K562 (cell line): ENCODE results near the gene DOK7. TPM values are rescaled to one million over a fixed set of nuclear protein-coding genes. Genes with fewer than 3 reads are reported as not detected.

Experiments used
- ATF6 ChIP-seq: sonication (generic); formaldehyde crosslinking; IDR thresholded peaks from 2 replicates; pipeline ENCODE4 v1.4.0; 2020; ENCODE audit warnings: mild to moderate bottlenecking, missing genetic modification reagents
- BRF1 ChIP-seq: IDR thresholded peaks from 3 replicates; pipeline ENCODE4 v1.6.1; 2011; ENCODE audit warnings: borderline replicate concordance, mild to moderate bottlenecking; ENCODE audit not compliant: insufficient read length; ENCODE audit errors: extremely low read depth
- CEBPB ChIP-seq: fragments of 450-650 bp; IDR thresholded peaks from 2 replicates; pipeline ENCODE4 v1.6.1; 2016; ENCODE audit warnings: missing genetic modification characterization, missing compliant biosample characterization
- ELF4 ChIP-seq: fragments of 450-650 bp; formaldehyde crosslinking; IDR thresholded peaks from 2 replicates; pipeline ENCODE4 v1.4.0; 2022; ENCODE audit warnings: missing genetic modification characterization
- GATAD2B ChIP-seq: fragments of 450-650 bp; IDR thresholded peaks from 2 replicates; pipeline ENCODE4 v1.6.1; 2017; ENCODE audit warnings: mild to moderate bottlenecking, borderline replicate concordance
- IRF1 ChIP-seq: sonication (generic); formaldehyde crosslinking; IDR thresholded peaks from 2 replicates; pipeline ENCODE4 v1.8.0; 2022; ENCODE audit warnings: missing genetic modification reagents, mild to moderate bottlenecking, borderline replicate concordance
- KAT8 ChIP-seq: fragments of 450-650 bp; IDR thresholded peaks from 2 replicates; pipeline ENCODE4 v1.6.1; 2016; ENCODE audit warnings: low read depth, mild to moderate bottlenecking
- NFYB ChIP-seq: IDR thresholded peaks from 2 replicates; pipeline ENCODE4 v1.6.1; 2011; ENCODE audit warnings: mild to moderate bottlenecking, moderate library complexity; ENCODE audit not compliant: insufficient read length; ENCODE audit errors: extremely low read depth
- NRF1 ChIP-seq, 2 experiments: fragments of 450-650 bp; IDR thresholded peaks in 1 of 2; conservative IDR thresholded peaks in 1 of 2; 2 replicates each; pipeline ENCODE4 v1.6.1; 2014; ENCODE audit warnings: mild to moderate bottlenecking in 2 of 2
- SRSF7 ChIP-seq: fragments of 200-400 bp; formaldehyde crosslinking; optimal IDR thresholded peaks from 2 replicates; pipeline ENCODE3; 2017; ENCODE audit warnings: mild to moderate bottlenecking, low read depth, low read length
- TAF1 ChIP-seq: IDR thresholded peaks from 2 replicates; pipeline ENCODE4 v1.6.1; 2011; ENCODE audit warnings: mild to moderate bottlenecking, low read length, moderate library complexity; ENCODE audit not compliant: insufficient read depth, control insufficient read depth, severe bottlenecking; ENCODE audit errors: extremely low read depth
- ZBTB40 ChIP-seq, 2 experiments: fragments of 450-650 bp in 1 of 2; sonication (generic) in 1 of 2; formaldehyde crosslinking in 1 of 2; IDR thresholded peaks; 2 replicates each; pipeline versions ENCODE4 v1.7.1 to v1.9.0; 2016 to 2022; ENCODE audit warnings: inconsistent platforms in 1 of 2, mild to moderate bottlenecking in 1 of 2, missing genetic modification reagents in 1 of 2
- ZFP1 ChIP-seq: fragments of 450-650 bp; formaldehyde crosslinking; IDR thresholded peaks from 2 replicates; pipeline ENCODE4 v1.4.0; 2020; ENCODE audit warnings: mild to moderate bottlenecking, mixed read lengths
- ZNF3 ChIP-seq: fragments of 250-450 bp; sonication (Bioruptor Pico); IDR thresholded peaks from 2 replicates; pipeline ENCODE4 v1.5.0; 2021; ENCODE audit warnings: mild to moderate bottlenecking, moderate library complexity
- polyA plus RNA-seq, 8 experiments: library from polyadenylated mRNA; depleted of rRNA in 4 of 8; stranded (reverse) in 5 of 8; unstranded in 3 of 8; fragments of >200 nt; fragmentation: Nextera tagmentation in 2 of 8; fragmentation: Illumina TruSeq in 1 of 8; extraction: Ambion mirVana in 2 of 8; extraction: Trizol in 1 of 8; gene quantifications; 2 replicates each; pipeline versions ENCODE4 v1.2.1 to v1.2.3, GENCODE V29; 2011 to 2014; ENCODE audit warnings: inconsistent platforms in 1 of 8, missing spikeins in 1 of 8
- total RNA-seq, 7 experiments: library from RNA; depleted of rRNA in 6 of 7; stranded (reverse); fragments of >200 nt in 6 of 7; fragmentation: Illumina TruSeq in 2 of 7; extraction: Trizol in 2 of 7; gene quantifications; 2 replicates each; pipeline versions ENCODE4 v1.2.1 to v1.2.3, GENCODE V29; 2011 to 2021; ENCODE audit warnings: low replicate concordance in 1 of 7
- TF ChIP-seq, protein P1 (sequence below): fragments of 250-450 bp; sonication (Bioruptor Pico); IDR thresholded peaks from 2 replicates; pipeline ENCODE4 v1.4.0; 2020; ENCODE audit warnings: borderline replicate concordance

Gene DOK7
- total and polyA plus RNA-seq, 9 of the 15 experiments (the other 6 are each of a cell fraction or from before 2014, with no cell fraction given) = not detected

DNA sequence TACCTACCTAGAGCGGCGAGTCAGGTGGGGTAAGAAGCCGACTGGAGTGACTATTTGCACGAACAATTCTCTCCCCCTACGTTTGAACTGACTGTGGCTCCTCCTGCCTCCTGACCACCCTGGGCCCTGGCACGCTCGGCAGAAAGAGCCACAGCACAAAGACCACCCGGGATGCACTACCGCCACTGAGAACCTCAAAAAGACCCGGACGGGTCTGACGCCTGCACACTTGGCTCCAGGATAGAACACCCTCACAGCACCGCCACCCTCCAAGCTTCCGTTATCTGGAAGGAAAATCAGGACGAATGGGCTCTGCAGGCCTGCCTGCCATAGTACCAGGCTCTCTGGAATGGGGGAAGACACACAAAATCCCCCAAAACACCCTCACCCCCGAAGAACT is 66.9 kb downstream of the DOK7 start (continued):
- TF ChIP-seq ZBTB40 (IDR thresholded peaks at IDR 0.05) = no peak
- no peak for TF ChIP-seq ZBTB40 (CRISPR knock-in tag; IDR thresholded peaks at IDR 0.05)
- TF ChIP-seq ZNF3 (CRISPR knock-in tag) = no peak
- no peak for TF ChIP-seq NFYB
- no peak for TF ChIP-seq SRSF7
- TF ChIP-seq CEBPB (tag) = no peak
- no peak for TF ChIP-seq KAT8
- no peak for TF ChIP-seq ATF6 (CRISPR knock-in tag)
- TF ChIP-seq, protein P1, sequence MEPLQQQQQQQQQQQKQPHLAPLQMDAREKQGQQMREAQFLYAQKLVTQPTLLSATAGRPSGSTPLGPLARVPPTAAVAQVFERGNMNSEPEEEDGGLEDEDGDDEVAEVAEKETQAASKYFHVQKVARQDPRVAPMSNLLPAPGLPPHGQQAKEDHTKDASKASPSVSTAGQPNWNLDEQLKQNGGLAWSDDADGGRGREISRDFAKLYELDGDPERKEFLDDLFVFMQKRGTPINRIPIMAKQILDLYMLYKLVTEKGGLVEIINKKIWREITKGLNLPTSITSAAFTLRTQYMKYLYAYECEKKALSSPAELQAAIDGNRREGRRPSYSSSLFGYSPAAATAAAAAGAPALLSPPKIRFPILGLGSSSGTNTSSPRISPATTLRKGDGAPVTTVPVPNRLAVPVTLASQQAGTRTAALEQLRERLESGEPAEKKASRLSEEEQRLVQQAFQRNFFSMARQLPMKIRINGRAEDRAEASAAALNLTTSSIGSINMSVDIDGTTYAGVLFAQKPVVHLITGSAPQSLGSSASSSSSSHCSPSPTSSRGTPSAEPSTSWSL (CRISPR knock-in tag) = no peak
- no peak for TF ChIP-seq GATAD2B
- TF ChIP-seq ELF4 (CRISPR knock-in tag) = no peak
- no peak for TF ChIP-seq IRF1 (CRISPR knock-in tag)
- no peak for TF ChIP-seq BRF1
- TF ChIP-seq TAF1 = no peak
- TF ChIP-seq NRF1 (conservative IDR thresholded peaks at IDR 0.05 in 1 of 2, IDR thresholded peaks at IDR 0.05 in 1 of 2) = no peak
- no peak for TF ChIP-seq ZFP1
